DOHH2 (cell line): ENCODE measurements around the gene SPACDR.

Experiments
- H3F3A ChIP-seq: fragments of 200-600 bp; sonication (generic), shearing (Covaris generic); 2 replicates; pipeline ENCODE4 v1.6.0; 2016; ENCODE audit warnings: antibody characterized with exemption, mild to moderate bottlenecking; ENCODE audit not compliant: control insufficient read depth, insufficient read depth
- H3K27ac ChIP-seq: fragments of 200-600 bp; sonication (generic); 2 replicates; pipeline ENCODE4 v1.5.1; 2014; ENCODE audit warnings: low read depth, mild to moderate bottlenecking, low read length, moderate library complexity
- H3K27me3 ChIP-seq: fragments of 200-600 bp; sonication (generic); 2 replicates; pipeline ENCODE4 v1.6.1; 2014; ENCODE audit warnings: mild to moderate bottlenecking, low read length, mixed read lengths; ENCODE audit not compliant: control insufficient read depth
- H3K36me3 ChIP-seq: fragments of 200-600 bp; sonication (generic); 2 replicates; pipeline ENCODE4 v1.6.1; 2014; ENCODE audit warnings: mild to moderate bottlenecking, low read length, moderate library complexity, mixed read lengths; ENCODE audit not compliant: control insufficient read depth
- H3K4me1 ChIP-seq: fragments of 200-600 bp; sonication (generic); 2 replicates; pipeline ENCODE4 v1.6.1; 2014; ENCODE audit warnings: mild to moderate bottlenecking, low read length, mixed read lengths; ENCODE audit not compliant: control insufficient read depth
- H3K4me2 ChIP-seq: fragments of 200-600 bp; sonication (generic); 2 replicates; pipeline ENCODE4 v1.6.0; 2014; ENCODE audit warnings: mild to moderate bottlenecking, low read length, moderate library complexity
- H3K4me3 ChIP-seq: fragments of 200-600 bp; sonication (generic); 2 replicates; pipeline ENCODE4 v1.5.1; 2014; ENCODE audit warnings: mild to moderate bottlenecking, low read length, mixed read lengths
- H3K79me2 ChIP-seq: fragments of 200-600 bp; sonication (generic); 2 replicates; pipeline ENCODE4 v1.6.1; 2014; ENCODE audit warnings: mild to moderate bottlenecking, low read length, mixed read lengths; ENCODE audit not compliant: control insufficient read depth
- H3K9me2 ChIP-seq: fragments of 200-600 bp; sonication (generic); replicated peaks from 2 replicates; pipeline ENCODE4 v1.6.1; 2014; ENCODE audit warnings: mild to moderate bottlenecking, low read length, mixed read lengths; ENCODE audit not compliant: control insufficient read depth
- H3K9me3 ChIP-seq: fragments of 200-600 bp; sonication (generic); 2 replicates; pipeline ENCODE4 v1.6.1; 2014; ENCODE audit warnings: antibody characterized with exemption, low read length, mixed read lengths; ENCODE audit not compliant: control insufficient read depth, insufficient read depth
- H4K20me1 ChIP-seq: fragments of 200-600 bp; sonication (generic); 2 replicates; pipeline ENCODE4 v1.6.0; 2014; ENCODE audit warnings: low read depth, mild to moderate bottlenecking, antibody characterized with exemption, low read length, moderate library complexity; ENCODE audit not compliant: control insufficient read depth, insufficient read depth
- EZH2phosphoT487 ChIP-seq: fragments of 200-600 bp; sonication (generic); IDR thresholded peaks from 2 replicates; pipeline ENCODE4 v1.6.1; 2017; ENCODE audit warnings: borderline replicate concordance, mild to moderate bottlenecking, antibody characterized with exemption, low read length, moderate library complexity, mixed read lengths
- TF ChIP-seq, protein P1 (sequence below): fragments of 200-600 bp; sonication (generic); IDR thresholded peaks from one replicate; pipeline ENCODE4 v1.5.1; 2014; ENCODE audit warnings: antibody characterized with exemption, mild to moderate bottlenecking, low read depth, low read length; ENCODE audit not compliant: poor library complexity, severe bottlenecking

Gene SPACDR

DNA sequence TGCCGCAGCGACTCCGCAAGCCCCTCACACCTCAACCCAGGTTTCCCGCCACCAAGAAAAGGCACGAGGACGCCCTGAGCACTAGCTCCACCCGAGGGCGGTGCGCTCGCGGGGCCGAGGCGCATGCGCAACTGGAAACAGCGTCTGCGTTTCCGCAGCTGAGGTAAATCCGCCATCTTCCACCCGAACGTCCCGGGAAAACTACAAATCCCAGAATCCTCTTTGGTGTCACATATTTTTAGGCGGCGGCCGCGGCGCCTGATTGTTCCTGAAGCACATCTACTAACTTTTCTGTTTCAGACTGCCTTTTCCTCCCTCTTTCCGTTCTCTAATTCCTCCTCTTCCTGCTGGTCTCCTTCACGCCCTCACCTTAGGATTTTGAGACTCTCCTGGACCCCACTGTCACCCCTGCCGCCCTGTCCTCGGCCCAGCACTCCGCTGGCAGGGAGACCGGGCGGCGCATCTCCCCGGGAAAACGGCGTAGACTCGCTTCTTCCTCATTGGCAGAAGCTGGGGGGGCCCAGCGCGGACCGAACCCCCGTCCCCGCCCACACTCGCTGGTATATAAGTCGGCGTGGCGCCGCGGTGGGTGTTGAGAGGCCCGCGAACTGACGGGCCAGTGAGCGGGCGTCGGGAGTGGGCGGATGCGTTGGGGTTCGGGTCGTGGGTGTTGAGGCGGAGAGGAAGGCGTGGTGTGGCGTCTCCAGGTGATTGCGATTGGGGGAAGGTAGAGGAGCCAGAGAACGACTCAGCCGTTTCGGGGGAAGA, 35.7 kb downstream of the SPACDR start, which contains the start of gene ZCWPW1:
Gene ZCWPW1 (minus strand): TSS at position 505 of the 768 bp plus-strand sequence. CDS start 8,054 bp downstream, outside the sequence.
- H3K9me3 ChIP-seq, result peaks cover 5% of the 10 kb centered on the region
- peaks cover 36% of the 10 kb centered on the region for H3K36me3 ChIP-seq
- no peaks in the 10 kb centered on the region for H3K27me3 ChIP-seq
- H3F3A ChIP-seq, result peaks cover 40% of the 10 kb centered on the region
- H4K20me1 ChIP-seq, result peaks cover 11% of the 10 kb centered on the region; the same call in 1 of the 2 replicates
- H3K4me2 ChIP-seq, result peak within 1 kb of the TSS; percentile 83
- peaks cover 37% of the 10 kb centered on the region for H3K79me2 ChIP-seq
- H3K9me2 ChIP-seq, result no peaks in the 10 kb centered on the region
- no peak for TF ChIP-seq EZH2phosphoT487
- TF ChIP-seq, protein P1, sequence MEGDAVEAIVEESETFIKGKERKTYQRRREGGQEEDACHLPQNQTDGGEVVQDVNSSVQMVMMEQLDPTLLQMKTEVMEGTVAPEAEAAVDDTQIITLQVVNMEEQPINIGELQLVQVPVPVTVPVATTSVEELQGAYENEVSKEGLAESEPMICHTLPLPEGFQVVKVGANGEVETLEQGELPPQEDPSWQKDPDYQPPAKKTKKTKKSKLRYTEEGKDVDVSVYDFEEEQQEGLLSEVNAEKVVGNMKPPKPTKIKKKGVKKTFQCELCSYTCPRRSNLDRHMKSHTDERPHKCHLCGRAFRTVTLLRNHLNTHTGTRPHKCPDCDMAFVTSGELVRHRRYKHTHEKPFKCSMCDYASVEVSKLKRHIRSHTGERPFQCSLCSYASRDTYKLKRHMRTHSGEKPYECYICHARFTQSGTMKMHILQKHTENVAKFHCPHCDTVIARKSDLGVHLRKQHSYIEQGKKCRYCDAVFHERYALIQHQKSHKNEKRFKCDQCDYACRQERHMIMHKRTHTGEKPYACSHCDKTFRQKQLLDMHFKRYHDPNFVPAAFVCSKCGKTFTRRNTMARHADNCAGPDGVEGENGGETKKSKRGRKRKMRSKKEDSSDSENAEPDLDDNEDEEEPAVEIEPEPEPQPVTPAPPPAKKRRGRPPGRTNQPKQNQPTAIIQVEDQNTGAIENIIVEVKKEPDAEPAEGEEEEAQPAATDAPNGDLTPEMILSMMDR, result no peak
- peak within 1 kb of the TSS; percentile 89 for H3K27ac ChIP-seq
- H3K4me1 ChIP-seq, result peaks cover 36% of the 10 kb centered on the region
- peak within 1 kb of the TSS; percentile 77 for H3K4me3 ChIP-seq

DNA sequence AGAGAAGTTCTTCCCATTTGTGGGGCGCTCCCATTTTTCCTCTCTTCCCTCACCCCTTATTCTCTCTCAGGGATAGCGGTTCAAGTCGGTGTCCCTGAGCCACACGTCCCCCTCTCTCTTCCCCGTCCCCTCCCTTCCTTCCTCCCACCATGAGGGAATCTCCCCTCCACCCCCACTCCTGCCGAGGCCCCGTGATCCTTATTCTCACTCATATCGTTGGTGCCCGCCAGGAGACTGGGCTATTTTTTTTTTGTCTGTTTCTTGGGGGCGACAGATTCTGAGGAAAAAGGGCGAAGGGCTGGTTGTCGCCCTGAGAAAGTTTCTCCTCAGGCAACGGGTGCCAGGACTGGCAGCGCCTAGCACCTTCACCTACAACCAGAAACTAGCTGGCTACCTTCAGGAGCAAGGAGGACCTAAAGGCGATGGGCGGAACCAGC, 36.3 kb downstream of the SPACDR start:
- Histone ChIP-seq H3K4me3 (peak overlapping the region; percentile 77), H3K79me2 (peaks cover 31% of the 10 kb centered on the region), H3F3A (peaks cover 36% of the 10 kb centered on the region), H3K36me3 (peaks cover 30% of the 10 kb centered on the region), H4K20me1 (peaks cover 11% of the 10 kb centered on the region; the same call in 1 of the 2 replicates), H3K9me2 (no peaks in the 10 kb centered on the region), H3K27ac (no peak overlapping the region), H3K27me3 (no peaks in the 10 kb centered on the region), H3K4me2 (peak overlapping the region; percentile 83), H3K4me1 (peaks cover 30% of the 10 kb centered on the region), H3K9me3 (peaks cover 5% of the 10 kb centered on the region)
- TF ChIP-seq EZH2phosphoT487, result no peak
- TF ChIP-seq, protein P1, result no peak

DNA sequence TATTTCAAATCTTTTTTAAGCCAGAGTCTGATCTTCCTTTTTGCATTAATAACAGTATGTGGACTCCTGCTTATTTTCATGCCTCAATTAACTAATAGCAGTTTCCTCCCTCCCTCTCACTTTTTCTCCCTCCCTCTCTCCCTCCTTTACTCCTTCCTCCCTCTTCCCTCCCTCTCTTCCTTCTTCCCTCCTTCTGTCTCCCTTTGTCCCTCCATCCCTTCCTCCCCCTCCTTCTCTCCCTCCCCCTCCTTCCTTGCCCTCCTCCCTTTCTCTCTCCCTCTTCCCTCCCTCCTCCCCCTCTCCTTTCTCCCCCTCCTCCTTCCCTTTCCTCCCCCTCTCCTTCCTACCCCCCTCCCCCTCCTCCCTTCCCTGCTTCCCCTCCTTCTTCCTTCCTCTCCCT, 37.5 kb downstream of the SPACDR start:
- H3K9me3 ChIP-seq, result peaks cover 5% of the 10 kb centered on the region
- H3K4me1 ChIP-seq, result peaks cover 17% of the 10 kb centered on the region
- no peak for TF ChIP-seq EZH2phosphoT487
- TF ChIP-seq, protein P1, result no peak

More for the DNA sequence above, 37.5 kb downstream of the SPACDR start:
- H3K4me3 ChIP-seq, result no peak overlapping the region
- H3K27me3 ChIP-seq, result no peaks in the 10 kb centered on the region
- no peak overlapping the region for H3K4me2 ChIP-seq
- no peak overlapping the region for H3K27ac ChIP-seq
- H4K20me1 ChIP-seq, result peaks cover 11% of the 10 kb centered on the region; the same call in 1 of the 2 replicates
- H3K36me3 ChIP-seq, result peaks cover 17% of the 10 kb centered on the region
- H3K79me2 ChIP-seq, result peaks cover 19% of the 10 kb centered on the region
- no peaks in the 10 kb centered on the region for H3K9me2 ChIP-seq
- peaks cover 24% of the 10 kb centered on the region for H3F3A ChIP-seq
